ENCODE results near the gene RIPK1. TPM values are rescaled to one million over a fixed set of nuclear protein-coding genes. Genes with fewer than 3 reads are reported as not detected.
"Not testable (repeated sequence)": the region's sequence is repeated elsewhere in the genome, so short reads cannot be mapped to it uniquely, and the experiment has no call there.

Gene RIPK1
- total RNA-seq, 1 donor from 2014 or later, result 5.3 TPM

- no peak for DNase-seq
These were observed 22.5 kb upstream of the RIPK1 start for GRCh38 chr6:3045777-3046176.

- DNase-seq, result no peak
These were observed 22.0 kb upstream of the RIPK1 start for GRCh38 chr6:3046295-3046694.

GRCh38 chr6:3048009-3048408, 20.3 kb upstream of the RIPK1 start:
- not testable (repeated sequence) for DNase-seq

- DNase-seq, result no peak
These were observed 15.6 kb upstream of the RIPK1 start for GRCh38 chr6:3052481-3053230.

DNA sequence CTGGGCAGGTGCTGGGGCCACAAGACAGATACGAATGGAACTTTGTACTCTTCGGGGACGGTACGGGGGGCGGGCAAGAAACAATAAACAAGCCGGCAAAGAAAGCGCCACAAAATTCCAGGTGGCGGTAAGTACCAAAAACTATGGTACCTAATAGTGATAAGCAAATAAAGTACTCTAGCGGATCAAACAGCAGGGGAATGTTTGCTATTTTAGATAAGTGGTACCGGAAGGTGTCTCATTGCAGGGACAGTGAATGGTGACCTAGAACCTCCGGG, 15.1 kb upstream of the RIPK1 start:
- no peak for DNase-seq

GRCh38 chr6:3054229-3055157, 13.8 kb upstream of the RIPK1 start:
- DNase-seq, result not testable (repeated sequence)

- DNase-seq, result not testable (repeated sequence)
These were observed 13.2 kb upstream of the RIPK1 start for GRCh38 chr6:3055158-3055499.

- no peak for DNase-seq
These were observed 11.1 kb upstream of the RIPK1 start for GRCh38 chr6:3057063-3057770.

DNA sequence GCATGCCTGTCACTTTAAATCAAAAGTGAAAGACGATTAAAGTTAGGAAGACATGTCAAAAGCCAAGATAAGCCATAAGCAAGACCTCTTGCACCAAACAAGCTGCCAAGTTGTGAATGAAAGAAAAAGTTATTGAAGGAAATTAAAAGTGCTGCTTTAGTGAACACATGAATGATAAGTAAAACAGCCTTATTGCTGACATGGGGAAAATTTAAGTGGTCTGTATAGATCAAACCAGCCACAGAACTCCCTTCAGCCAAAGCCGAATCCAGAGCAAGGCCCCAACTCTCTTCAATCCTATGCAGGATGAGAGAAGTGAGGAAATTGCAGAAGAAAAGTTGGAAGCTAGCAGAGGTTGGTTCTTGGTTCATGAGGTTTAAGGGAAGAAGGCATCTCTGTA, 9.3 kb upstream of the RIPK1 start:
- no peak for DNase-seq

DNA sequence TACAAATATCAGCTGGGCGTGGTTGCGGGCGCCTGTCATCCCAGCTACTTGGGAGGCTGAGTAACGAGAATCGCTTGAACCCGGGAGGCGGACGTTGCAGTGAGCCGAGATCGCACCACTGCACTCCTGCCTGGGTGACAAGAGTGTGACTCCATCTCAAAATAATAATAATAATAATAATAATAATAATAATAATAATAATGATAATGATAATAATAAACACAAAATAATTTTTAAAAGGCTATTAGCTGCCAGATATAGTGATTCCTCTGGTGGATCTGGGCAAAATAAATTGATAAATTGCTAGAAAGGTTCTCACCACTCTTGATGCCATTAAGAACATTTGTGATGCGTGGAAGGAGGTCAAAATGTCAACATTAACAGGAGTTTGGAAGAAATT, 8.2 kb upstream of the RIPK1 start:
- not testable (repeated sequence) for DNase-seq

- no peak for DNase-seq
These were observed 6.8 kb upstream of the RIPK1 start for GRCh38 chr6:3061501-3061941.

GRCh38 chr6:3063340-3063732, 5.0 kb upstream of the RIPK1 start:
- not testable (repeated sequence) for DNase-seq

- peak; percentile 91 for DNase-seq
These were observed 4.3 kb upstream of the RIPK1 start for GRCh38 chr6:3063733-3064700.

GRCh38 chr6:3071568-3071967, 3.3 kb downstream of the RIPK1 start:
- no peak for DNase-seq

- no peak for DNase-seq
These were observed 4.5 kb downstream of the RIPK1 start for GRCh38 chr6:3072798-3073197.

GRCh38 chr6:3073382-3073781, 5.1 kb downstream of the RIPK1 start:
- DNase-seq, result no peak

- no peak for DNase-seq
These were observed 7.4 kb downstream of the RIPK1 start for GRCh38 chr6:3075772-3076113.

DNA sequence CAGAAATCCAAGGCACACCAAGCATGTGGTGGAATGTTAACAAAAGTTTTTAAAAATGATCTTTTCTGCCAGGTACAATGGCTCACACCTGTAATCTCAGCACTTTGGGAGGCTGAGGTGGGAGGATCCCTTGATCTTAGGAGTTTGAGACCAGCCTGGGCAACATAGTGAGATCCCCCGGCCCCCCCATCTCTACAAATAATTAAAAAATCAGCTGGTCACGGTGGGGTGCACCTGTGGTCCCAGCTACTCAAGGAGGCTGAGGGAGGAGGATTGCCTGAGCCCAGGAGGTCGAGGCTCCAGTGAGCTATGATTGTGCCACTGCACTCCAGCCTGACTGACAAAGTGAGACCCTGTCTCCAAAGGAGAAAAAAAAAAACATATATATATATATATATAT, 8.0 kb downstream of the RIPK1 start:
- no peak for DNase-seq

GRCh38 chr6:3077430-3077829, 9.1 kb downstream of the RIPK1 start:
- no peak for DNase-seq

DNA sequence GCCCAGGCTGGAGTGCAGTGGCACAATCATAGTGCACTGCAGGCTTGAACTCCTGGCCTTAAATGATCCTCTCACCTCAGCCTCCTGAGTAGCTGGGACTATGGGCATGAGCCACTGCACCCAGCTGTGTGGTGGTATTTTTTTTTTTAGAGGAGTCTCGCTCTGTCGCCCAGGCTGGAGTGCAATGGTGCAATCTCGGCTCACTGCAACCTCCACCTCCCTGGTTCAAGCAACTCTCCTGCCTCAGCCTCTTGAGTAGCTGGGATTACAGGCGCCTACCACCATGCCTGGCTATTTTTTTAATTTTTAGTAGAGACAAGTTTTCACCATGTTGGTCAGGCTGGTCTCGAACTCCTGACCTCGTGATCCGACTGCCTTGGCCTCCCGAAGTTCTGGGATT, 10.7 kb downstream of the RIPK1 start:
- DNase-seq, result not testable (repeated sequence)

DNA sequence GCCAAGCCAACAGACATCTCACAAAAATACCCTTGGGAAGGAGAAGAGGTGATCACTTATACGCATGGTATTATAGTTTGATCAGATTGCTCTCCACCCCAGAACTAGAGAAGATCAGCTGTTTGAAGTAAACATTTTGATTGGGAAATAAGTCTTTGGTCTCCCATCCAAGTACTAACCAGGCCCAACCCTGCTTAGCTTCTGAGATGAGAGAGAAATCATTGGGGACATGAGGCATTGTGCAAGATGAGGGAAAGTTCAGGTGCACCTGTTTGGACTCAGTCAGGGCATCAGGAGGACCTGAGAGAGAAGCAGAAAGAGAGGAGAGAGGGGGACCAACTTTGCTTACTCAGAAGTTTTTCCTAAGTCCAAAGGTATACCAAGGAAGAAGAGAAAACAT, 11.4 kb downstream of the RIPK1 start:
- no peak for DNase-seq

DNA sequence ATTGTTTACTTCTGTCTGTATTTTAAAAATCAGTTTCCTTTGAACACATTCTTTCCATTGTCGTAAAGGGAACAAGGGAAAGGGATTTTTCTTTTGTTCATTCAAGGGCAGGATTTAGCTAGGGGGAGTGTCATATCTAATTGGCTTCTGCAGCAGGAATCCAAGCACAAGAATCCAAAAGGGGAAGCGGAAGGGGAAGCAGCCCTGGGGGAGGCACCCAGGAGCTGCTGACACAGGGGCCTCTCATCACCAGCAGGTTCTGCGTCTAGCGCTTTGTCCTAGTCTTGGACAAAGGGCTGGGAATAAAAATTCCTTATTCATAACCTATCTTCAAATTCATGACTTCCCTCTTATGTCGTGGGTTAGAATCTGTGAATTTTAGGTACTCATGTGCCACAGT, 13.7 kb downstream of the RIPK1 start:
- no peak for DNase-seq
